HG03196 (cell line): Measurements from ENCODE around the gene BEX1.
"Not testable (repeated sequence)": the region's sequence is repeated elsewhere in the genome, so short reads cannot be mapped to it uniquely, and the experiment has no call there.

Source experiments
- ATAC-seq: cut with Tn5 transposase; IDR thresholded peaks from one replicate; pipeline ENCODE4 v1.9.1; 2021; ENCODE audit not compliant: unreplicated experiment

The BEX1 gene

DNA sequence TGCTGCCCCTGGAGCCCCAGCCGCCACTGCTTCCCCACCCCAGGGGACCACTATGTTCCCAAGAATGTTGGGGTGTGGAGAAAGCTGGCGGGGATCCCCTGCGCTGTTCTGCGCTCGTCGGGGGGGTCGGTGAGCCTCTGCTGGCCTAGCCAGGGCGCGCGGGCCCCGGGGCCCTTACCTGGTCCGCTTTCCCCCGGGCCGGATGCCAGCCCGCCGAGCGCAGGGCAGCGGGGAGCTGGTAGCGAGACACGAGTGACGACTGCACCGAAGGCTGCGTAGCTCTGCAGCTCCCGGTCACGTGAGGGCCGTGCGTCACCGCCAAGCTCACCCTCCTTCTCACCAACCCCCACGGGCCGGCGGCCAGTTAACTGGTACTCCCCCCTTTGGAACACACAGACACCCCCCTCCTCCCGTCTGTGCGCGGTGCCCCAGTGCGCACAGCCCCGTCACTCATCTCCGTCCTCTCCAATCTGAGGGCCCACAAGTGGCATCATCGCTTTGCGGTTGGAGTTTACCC is at the start of gene BEX1:
TSS of gene BEX1 (minus strand) at position 254 of the 517 bp plus-strand sequence. CDS start 897 bp downstream, outside the sequence.
- no peak for ATAC-seq

GRCh38 chrX:103109497-103109896 is 45.5 kb upstream of the BEX1 start:
- not testable (repeated sequence) for ATAC-seq

DNA sequence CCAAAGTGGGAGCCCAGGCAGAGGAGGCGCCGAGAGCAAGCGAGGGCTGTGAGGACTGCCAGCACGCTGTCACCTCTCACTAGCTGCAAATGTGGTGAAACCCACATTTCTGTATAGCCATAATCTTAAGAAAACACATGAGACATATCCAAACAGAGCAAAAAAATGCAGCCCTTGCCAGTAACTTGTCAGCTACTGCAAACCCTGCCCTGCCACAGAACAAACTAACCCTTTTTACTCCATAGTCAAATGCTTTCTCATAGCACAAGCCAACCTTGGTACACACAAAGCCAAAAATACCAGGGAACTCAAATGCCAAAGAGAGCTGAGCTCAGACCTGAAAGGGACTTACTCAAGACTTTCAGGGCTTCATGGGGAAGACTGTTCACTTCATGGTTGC is 43.9 kb upstream of the BEX1 start:
- ATAC-seq, result no peak

GRCh38 chrX:103107227-103107737 is 43.3 kb upstream of the BEX1 start:
- ATAC-seq, result not testable (repeated sequence)

DNA sequence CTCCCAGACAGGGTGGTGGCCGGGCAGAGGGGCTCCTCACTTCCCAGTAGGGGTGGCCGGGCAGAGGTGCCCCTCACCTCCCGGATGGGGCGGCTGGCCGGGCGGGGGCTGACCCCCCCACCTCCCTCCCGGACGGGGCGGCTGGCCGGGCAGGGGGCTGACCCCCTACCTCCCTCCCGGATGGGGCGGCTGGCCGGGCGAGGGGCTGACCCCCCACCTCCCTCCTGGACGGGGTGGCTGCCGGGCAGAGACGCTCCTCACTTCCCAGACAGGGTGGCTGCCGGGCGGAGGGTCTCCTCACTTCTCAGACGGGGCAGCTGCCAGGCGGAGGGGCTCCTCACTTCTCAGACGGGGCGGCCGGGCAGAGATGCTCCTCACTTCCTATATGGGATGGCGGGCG is 40.4 kb upstream of the BEX1 start:
- not testable (repeated sequence) for ATAC-seq

- ATAC-seq, result not testable (repeated sequence)
These were observed 39.9 kb upstream of the BEX1 start for GRCh38 chrX:103103866-103104265.

GRCh38 chrX:103101299-103102042 is 37.5 kb upstream of the BEX1 start:
- no peak for ATAC-seq

- ATAC-seq, result no peak
These were observed 36.5 kb upstream of the BEX1 start for GRCh38 chrX:103100484-103100883.

DNA sequence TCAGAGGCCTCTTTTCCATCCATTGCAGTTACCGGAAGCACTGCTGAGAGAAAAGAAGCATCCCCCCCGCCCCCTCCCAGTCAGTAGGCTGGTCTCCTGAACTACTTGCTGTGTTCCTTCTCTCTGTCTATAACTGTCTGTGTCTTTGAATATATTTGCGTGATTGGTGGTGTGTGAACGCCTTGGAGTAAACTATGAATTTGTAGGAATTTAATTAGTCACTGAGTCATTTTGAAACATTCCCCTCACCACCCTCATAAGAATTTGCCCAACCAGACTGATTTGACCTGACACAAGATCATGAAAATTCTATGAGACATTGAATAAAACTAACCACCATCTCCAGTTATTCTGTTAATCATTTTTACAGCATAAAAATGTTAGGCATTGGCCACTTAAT is 35.7 kb upstream of the BEX1 start:
- ATAC-seq, result no peak

- ATAC-seq, result no peak
These were observed 34.5 kb upstream of the BEX1 start for GRCh38 chrX:103098488-103098887.

- ATAC-seq, result no peak
These were observed 29.0 kb upstream of the BEX1 start, which contains the start of gene NXF3 for GRCh38 chrX:103092942-103093341. Gene NXF3, minus strand, starts transcription at chrX:103093143. Its CDS starts 120 bp downstream, at chrX:103093023.

DNA sequence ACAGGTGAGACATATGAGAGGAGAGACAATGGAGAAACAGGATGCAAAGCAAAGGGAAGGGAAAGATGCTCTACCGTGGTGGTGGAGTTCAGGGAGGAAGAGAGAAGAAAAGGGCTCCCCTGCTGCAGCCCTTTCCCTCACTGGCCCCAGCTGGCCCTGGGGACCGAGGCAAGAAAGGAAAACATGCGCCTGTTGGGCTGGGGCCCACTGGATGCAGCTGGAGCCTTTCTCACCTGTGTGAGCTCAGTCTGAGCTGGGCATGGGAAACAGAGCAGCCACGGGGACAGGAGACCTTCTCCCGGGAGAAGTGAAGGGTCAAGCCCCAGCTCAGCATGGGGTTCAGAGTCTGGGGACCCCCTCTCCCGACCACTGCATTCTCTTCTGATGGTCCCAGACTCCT is 17.1 kb upstream of the BEX1 start:
- ATAC-seq, result no peak

- ATAC-seq, result no peak
These were observed 9.5 kb upstream of the BEX1 start for GRCh38 chrX:103073467-103073866.

DNA sequence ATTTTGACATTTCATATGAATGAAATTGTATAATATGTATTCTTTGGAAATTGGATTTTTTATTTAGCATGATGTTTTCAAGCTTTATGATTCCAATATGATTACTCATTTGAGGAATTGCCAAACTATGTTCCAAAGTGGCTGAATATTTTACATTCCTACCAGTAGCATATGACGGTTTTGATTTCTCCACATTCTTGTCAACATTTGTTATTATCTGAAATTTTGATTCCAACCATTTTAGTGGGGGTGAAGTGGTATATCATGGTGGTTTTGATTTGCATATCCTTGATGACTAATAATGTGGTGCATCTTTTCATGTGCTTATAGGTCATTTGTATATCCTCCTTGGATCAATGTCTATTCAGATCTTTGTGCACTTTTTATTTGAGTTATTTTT is 2.6 kb upstream of the BEX1 start:
- ATAC-seq, result no peak

DNA sequence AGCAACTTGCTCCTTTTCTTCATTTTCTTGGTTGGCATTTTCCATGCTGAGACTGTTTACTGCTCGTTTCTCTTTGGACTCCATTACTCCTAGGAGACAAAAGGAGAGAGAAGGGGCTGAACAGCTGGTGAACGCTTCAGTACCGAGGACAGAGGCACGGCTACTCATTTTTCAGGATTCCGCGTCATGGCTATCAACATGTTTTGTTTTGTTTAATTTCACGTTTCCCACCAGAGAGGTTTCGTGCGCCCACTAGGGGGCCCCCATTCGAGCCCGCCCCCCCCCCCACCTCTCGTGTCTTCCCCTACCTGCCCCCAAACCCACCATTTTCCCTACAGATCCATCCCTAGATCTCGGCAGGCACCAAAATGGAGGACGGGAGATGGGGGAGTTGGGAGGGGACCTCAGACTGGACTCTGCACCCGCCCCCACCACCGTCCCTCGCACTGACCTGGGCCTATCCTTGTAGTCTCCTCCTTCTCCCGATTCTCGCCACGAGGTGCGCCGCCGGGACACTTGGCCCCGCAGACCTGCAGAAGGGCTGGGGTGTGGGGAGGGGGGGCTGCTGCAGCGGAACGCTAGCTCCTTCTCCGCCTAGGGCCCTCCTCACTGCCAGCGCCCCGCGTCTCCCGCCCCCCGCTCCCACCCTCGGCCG is 653 bp downstream of the BEX1 start:
- ATAC-seq, result no peak

GRCh38 chrX:103061486-103061885 is 2.5 kb downstream of the BEX1 start:
- no peak for ATAC-seq

GRCh38 chrX:103056902-103057301 is 7.1 kb downstream of the BEX1 start:
- no peak for ATAC-seq

DNA sequence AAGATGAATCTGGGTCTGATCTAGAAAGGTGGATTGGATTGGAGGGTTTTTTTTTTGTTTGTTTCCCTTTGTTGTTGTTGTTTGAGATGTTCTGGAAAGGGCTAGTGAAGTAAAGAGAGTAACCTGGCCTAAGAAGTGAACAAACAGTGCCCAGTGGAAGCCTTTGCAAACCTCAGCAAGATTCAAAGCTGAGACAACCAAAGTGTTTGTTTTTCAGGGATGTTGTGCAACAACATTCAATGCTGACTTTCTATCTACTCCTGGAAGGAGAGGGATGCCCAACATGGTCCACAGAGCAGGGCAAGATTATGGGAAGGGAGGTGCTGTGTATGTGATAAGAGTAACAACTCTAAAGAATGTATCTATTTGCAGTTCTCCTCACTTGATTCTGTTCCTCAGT is 11.3 kb downstream of the BEX1 start:
- no peak for ATAC-seq

- ATAC-seq, result no peak
These were observed 12.6 kb downstream of the BEX1 start for GRCh38 chrX:103051260-103051789.

DNA sequence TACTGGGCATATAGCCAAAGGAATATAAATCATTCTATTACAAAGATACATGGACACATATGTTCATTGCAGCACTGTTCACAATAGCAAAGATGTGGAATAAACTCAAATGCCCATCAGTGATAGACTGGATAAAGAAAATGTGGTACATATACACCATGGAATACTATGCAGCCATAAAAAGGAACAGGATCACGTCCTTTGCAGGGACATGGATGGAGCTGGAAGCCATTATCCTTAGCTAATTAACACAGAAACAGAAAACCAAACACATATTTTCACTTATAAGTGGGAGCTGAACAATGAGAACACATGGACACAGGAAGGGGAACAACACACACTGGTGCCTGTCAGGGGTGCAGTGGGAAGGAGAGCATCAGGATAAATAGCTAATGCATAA is 30.6 kb downstream of the BEX1 start:
- ATAC-seq, result not testable (repeated sequence)

- no peak for ATAC-seq
These were observed 46.4 kb downstream of the BEX1 start for GRCh38 chrX:103017542-103017941.

DNA sequence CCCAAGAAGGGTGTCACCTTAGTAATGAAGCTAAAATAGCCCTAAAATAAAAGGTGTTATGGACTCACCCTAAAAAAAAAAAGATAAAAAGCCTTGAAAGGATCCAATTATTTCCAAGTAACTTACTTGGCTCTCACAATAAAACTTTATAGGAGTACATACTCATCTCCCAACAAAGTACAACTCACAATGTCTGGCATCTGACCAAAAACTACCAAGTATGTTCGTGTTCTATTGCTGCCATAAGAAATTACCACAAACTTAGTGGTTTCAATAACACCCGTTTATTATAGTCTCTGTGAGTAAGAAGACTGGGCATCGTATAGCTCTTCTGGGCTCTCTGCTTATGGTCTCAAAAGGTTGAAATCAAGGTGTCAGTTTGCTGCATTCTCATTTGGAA is 51.0 kb downstream of the BEX1 start:
- no peak for ATAC-seq
